Dedifferentiated amniotic fluid mesenchymal stem cell (primary cell): Measurements from ENCODE around the gene DPPA4.
"Not testable (repeated sequence)": the region's sequence is repeated elsewhere in the genome, so short reads cannot be mapped to it uniquely, and the experiment has no call there.

Experiments
- DNase-seq: peaks from one replicate; pipeline ENCODE4 v3.0.0-alpha.2; 2016; ENCODE audit errors: extremely low spot score

The DPPA4 gene

DNA sequence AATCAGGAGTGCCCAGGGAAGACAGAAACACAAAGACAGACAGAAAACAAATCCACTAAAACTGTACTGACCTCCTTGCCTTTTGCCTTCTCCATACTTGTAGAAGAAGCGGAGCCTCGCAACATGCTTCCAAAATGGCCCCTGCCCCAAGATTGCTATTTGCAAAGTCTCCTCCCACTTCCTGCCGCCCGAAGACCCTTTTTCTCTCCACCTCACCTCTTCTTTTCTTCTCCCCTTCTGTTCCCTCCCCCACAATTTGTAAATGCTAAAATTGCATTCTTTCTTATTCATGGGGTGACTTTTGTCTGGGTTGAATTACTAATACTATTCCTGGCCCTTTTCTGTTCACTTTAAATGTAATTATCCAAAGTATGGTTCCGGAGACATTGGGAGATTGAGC, at the start of gene DPPA4:
DPPA4 (minus strand) TSS at position 154 of the 400 bp plus-strand sequence; CDS start at position 125, 29 bp downstream.
- no peak for DNase-seq

DNA sequence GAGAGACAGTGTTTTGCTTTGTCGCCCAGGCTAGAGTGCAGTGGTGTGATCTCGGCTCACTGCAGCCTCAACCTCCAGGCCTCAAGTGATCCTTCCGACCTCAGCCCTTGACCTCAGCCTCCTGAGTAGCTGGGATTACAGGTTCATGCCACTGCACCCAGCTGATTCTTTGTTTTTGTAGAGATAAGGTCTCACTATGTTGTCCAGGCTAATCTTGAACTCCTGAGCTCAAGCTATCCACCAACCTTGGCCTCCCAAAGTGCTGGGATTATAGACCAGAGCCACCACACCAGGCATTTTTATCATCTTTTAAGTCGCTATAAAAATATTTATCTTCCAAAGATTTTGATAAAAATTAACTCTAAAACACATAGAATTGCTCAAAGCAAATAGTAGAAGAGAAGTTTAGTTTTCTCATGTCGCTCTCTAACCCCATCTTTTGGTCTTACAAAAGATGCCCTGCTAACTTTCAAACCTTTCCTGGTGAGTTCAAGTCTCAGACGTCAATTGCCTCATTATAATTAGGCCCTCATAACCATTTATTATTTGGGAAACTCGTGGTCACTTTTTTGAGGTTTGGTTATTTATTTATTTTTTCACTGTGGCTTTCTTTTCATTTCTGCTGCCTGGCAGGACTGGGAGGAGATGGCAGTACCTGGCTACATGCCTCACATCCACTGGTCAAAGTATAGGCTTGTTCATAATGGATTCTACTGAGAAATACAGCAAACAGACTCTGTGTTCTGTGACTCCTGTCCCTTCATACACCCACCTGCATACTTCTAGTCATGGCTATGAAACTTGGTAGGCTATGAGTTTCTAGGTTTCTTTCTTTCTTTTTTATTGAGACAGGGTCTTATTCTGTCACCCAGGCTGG, 48.3 kb upstream of the DPPA4 start:
- no peak for DNase-seq

- no peak for DNase-seq
Observed at GRCh38 chr3:109384164-109384563, 46.8 kb upstream of the DPPA4 start.

DNA sequence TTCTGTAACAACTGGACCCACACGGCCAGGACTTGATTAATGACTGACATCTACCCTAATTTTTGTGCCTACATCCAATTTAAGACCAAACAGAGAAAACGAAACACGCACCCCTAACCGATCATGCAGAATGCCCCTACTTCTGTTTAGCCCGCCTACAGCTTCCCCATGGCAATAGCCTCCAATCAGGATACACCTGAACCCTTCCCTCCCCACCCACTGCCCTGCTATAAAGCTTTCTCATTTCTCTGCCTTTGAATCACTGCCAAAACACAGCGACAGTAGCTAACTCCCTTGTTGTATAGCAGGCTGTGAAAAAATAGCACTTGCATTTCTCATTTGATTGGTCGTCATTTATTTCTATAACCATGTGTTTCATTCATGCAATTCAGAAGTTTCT, 45.2 kb upstream of the DPPA4 start:
- no peak for DNase-seq

- no peak for DNase-seq
Observed at GRCh38 chr3:109375975-109376374, 38.6 kb upstream of the DPPA4 start.

GRCh38 chr3:109374434-109374833, 37.1 kb upstream of the DPPA4 start:
- not testable (repeated sequence) for DNase-seq

DNA sequence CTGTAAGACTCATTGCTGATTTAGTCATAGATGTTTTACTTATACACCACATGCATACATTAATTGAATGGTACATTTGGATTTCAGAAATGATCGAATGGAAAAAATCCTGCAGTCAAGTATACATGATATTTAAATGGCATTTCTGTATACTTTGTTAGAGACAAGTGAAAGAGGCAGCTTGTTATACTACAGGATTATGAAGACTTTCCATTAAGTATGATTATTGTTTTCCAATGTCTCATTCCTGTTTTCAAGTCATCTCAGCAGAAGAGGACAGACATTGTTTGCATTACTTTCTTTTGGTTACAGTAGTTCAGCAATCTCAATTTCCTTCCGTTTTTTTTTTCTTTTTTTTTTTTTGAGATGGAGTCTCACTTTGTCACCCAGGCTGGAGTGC, 36.6 kb upstream of the DPPA4 start:
- no peak for DNase-seq

DNA sequence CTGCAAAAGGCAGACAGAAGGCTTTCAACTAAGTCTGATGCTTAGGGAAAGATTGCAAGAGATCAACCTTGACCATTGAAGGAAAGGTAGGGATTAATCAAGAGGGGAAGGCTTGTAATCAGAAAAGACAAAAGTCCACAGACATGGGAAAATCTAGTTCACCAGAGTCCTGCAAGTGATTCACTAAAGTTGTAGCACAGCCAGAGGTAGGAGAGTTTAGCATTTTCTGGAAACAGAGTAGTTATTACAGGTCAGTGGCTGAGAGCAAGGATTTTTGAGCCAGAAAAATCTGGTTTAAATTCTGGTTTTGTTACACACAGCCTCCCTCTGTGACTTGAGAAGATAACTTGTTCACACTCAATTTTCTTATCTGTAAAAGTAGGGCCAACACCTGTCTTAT, 35.3 kb upstream of the DPPA4 start:
- DNase-seq = no peak

DNA sequence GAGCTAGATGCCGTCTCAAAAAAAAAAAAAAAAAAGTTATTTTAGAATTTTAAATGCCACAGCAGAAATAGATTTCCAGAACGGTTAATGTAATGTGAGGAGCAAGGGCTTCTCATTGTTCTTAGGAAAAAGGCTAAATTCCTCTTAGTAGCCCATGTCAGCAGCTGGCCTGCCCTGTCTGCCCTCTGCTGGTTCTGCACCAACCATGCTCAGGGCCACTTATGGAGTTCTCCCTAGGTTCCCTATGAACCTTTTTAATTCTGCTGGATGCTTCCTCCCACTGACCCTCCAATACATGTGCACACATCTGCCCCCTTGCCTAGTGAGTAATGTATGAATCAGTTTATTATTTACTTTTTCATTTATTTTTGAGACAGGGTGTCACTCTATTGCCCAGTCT, 32.2 kb upstream of the DPPA4 start:
- no peak for DNase-seq

DNA sequence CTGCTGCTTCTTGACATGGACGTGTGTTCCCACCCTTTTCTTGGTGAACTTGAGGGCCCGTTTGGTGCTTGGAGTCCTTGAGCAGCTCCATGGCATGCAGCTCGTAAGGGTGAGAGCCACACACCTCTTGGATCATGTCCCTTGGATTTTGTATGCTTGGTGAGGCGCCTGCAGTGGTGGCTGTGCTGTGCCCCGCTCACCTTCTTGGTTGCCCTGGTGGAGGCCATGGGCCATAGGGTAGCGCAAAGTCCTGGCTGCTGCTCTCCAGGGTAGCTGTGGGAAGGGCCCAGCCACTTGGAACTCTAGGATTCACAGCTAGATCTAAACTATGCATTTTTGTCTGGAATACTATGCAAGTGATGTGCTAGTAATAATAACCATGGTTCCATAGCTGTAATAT, 26.7 kb upstream of the DPPA4 start:
- DNase-seq = no peak

- no peak for DNase-seq
Observed at GRCh38 chr3:109363634-109364033, 26.3 kb upstream of the DPPA4 start.

DNA sequence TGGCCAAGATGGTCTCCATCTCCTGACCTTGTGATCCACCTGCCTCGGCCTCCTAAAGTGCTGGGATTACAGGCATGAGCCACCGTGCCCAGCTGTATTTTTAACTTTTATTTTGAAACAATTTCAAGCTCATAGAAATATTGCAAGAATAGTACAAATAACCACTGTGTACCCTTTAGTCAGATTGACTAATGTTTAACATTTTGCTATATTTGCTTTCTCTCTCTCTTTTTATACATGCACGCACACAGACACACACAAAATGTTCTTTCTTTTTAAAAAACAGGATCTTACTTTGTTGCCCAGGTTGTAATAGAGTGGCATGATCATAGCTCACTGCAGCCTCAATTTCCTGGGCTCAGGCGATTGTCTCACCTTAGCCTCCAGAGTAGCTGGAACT, 25.5 kb upstream of the DPPA4 start:
- no peak for DNase-seq

DNA sequence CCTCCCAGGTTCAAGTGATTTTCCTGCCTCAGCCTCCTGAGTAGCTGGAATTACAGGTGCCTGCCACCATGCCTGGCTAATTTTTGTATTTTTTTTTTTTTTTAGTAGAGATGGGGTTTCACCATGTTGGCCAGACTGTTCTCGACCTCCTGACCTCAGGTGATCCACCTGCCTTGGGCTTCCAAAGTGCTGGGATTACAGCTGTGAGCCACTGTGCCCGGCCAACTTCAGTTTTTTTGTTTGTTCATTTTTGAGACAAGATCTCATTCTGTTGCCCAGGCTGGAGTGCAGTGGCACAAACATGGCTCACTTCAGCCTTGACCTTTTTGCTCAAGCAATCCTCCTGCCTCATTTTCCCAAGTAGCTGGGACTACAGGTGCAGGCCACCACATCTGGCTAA, 21.5 kb upstream of the DPPA4 start:
- not testable (repeated sequence) for DNase-seq

DNA sequence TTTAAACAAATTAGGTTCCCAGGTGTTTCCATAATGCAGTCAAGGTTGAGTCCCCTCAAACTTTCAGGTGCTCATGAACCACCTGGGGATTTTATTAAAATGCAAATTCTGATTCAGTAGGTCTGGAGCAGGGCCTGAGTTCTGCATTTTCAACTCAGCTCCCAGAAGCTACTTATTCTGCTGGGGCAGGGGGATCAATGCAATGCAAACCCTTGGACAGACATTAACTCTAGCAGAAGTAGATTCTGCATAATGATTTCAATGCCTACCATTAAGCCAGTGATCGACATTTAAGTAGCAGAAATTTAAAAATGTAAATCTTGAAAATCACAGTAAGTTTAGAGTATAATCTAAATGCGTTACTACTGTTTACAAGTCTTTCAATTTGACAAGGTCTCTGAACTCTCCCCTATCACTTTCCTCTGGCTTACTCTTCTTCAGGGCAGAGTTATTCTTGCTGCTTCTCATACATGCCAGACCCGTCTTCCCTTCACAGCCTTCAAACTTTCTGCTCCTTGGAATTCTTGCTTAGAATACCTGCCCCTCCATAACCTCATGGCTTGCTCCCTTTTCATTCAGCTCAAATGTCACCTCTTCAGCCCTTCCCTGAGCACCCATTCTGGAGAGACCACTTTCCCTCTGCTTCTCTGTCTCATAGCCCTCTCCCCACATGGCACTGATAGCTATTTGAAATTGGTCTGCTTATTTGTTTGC, 19.3 kb upstream of the DPPA4 start:
- no peak for DNase-seq

GRCh38 chr3:109355625-109356441, 18.5 kb upstream of the DPPA4 start:
- no peak for DNase-seq

- DNase-seq = no peak
Observed at GRCh38 chr3:109353057-109353456, 15.7 kb upstream of the DPPA4 start.

- DNase-seq = no peak
Observed at GRCh38 chr3:109351231-109351630, 13.9 kb upstream of the DPPA4 start.

DNA sequence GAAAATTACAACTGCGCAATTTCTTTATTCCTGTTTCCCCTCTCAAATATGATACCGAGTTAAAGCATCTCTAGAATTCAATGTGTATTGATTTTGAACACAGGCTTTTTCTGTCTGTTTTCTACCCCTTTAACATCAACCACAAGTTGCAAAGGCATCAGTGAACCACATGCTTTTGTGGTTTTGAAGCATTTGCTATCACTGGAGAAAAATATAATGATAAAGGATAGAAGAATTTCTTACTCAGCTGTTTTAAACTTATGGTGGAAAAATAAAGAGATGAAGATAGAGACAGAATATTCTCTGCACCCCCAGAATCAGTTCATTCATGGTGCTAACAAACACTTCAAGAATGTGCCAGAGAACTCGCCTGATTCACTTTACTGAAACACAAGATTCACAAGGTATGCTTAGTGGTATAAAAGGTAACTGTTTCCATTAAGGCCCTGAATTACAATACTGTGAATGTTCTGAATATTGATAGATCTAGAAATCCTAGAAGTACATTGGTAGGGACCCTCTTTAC, 9.5 kb upstream of the DPPA4 start:
- DNase-seq = no peak

DNA sequence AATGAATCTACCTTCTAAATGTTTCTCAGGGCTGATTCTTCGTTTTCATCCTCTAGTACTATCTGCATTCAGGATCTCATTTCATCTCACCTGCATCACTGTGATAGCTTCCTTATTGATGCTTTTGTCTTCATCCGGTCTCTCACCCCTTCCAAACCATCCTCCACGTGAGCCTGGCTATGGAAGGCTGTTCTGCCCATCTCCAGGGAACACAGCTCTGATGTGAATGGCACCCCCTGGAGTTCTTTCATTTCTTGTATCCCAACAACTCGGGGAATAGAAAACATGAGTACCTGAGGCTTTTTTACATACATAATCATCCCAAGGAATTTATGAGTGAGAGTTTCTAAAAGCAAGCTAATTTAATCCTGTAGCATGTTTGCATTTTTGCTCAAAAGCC, 8.8 kb upstream of the DPPA4 start:
- DNase-seq = no peak

- DNase-seq = no peak
Observed at GRCh38 chr3:109339714-109340648, 2.6 kb upstream of the DPPA4 start.

DNA sequence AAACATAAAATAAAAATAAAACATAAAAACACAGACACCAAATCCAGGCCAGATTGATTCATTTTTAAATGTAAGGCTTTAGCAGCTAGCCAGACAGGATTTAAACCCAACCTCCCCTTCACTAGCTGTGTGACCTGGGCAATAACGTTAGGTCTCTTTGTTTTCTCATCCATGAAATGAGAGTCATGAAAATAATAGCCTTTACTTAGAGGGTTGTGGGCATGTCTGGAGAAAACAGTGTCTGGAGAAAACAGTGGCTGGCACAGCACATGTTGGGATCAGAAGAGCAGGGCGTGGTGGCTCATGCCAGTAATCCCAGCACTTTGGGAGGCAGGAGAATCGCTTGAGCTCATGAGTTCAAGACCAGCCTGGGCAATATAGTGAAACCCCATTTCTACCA, 1.9 kb upstream of the DPPA4 start:
- DNase-seq = no peak
